H9 (cell line): ENCODE data around the gene NENF. TPM values are rescaled to one million over a fixed set of nuclear protein-coding genes. Genes with fewer than 3 reads are reported as not detected.

Source experiments
- DNase-seq: peaks from one replicate; pipeline ENCODE4 v3.0.0-alpha.2; 2017
- H2AFZ ChIP-seq: one replicate; pipeline ENCODE4 v1.6.1; 2013; ENCODE audit warnings: mild to moderate bottlenecking, low read length, control low read depth, moderate library complexity
- H2AK5ac ChIP-seq: 2 replicates; pipeline ENCODE4 v1.6.1; 2013; ENCODE audit warnings: low read length, control low read depth, mixed read lengths; ENCODE audit not compliant: insufficient read length
- H2BK120ac ChIP-seq: one replicate; pipeline ENCODE4 v1.6.1; 2013; ENCODE audit warnings: low read depth, mild to moderate bottlenecking, low read length, control low read depth, inconsistent platforms; ENCODE audit not compliant: poor library complexity, severe bottlenecking
- H2BK12ac ChIP-seq: 2 replicates; pipeline ENCODE4 v1.6.1; 2013; ENCODE audit warnings: low read length, control low read depth, mixed read lengths, low read depth; ENCODE audit not compliant: insufficient read length
- H2BK15ac ChIP-seq: 2 replicates; pipeline ENCODE4 v1.6.1; 2013; ENCODE audit warnings: low read depth, low read length, control low read depth
- H2BK20ac ChIP-seq: one replicate; pipeline ENCODE4 v1.6.1; 2013; ENCODE audit warnings: low read depth, mild to moderate bottlenecking, low read length, control low read depth, inconsistent platforms; ENCODE audit not compliant: poor library complexity, severe bottlenecking
- H2BK5ac ChIP-seq: 2 replicates; pipeline ENCODE4 v1.6.1; 2013; ENCODE audit warnings: low read length, control low read depth, mixed read lengths; ENCODE audit not compliant: insufficient read length
- H3K14ac ChIP-seq: 2 replicates; pipeline ENCODE4 v1.6.1; 2013; ENCODE audit warnings: low read length, control low read depth; ENCODE audit not compliant: insufficient read depth
- H3K18ac ChIP-seq: 2 replicates; pipeline ENCODE4 v1.6.1; 2013; ENCODE audit warnings: low read depth, mild to moderate bottlenecking, mixed read lengths, low read length, control low read depth; ENCODE audit not compliant: insufficient read length
- H3K23ac ChIP-seq: 2 replicates; pipeline ENCODE4 v1.6.1; 2013; ENCODE audit warnings: low read length, control low read depth, mixed read lengths, low read depth; ENCODE audit not compliant: insufficient read length
- H3K23me2 ChIP-seq: 2 replicates; pipeline ENCODE4 v1.6.1; 2013; ENCODE audit warnings: low read depth, mild to moderate bottlenecking, mixed read lengths, low read length, control low read depth; ENCODE audit not compliant: insufficient read length, poor library complexity, severe bottlenecking
- H3K27ac ChIP-seq: 2 replicates; pipeline ENCODE4 v1.5.1; 2013; ENCODE audit warnings: low read length, control low read depth, mixed read lengths, low read depth; ENCODE audit not compliant: insufficient read length
- H3K27me3 ChIP-seq: 2 replicates; pipeline ENCODE4 v1.6.1; 2013; ENCODE audit warnings: low read length, control low read depth, inconsistent platforms; ENCODE audit not compliant: insufficient read depth
- H3K4ac ChIP-seq: 2 replicates; pipeline ENCODE4 v1.6.1; 2013; ENCODE audit warnings: low read depth, mild to moderate bottlenecking, control low read depth, inconsistent platforms, low read length, moderate library complexity
- H3K4me1 ChIP-seq: 2 replicates; pipeline ENCODE4 v1.6.1; 2013; ENCODE audit warnings: low read length, control low read depth, inconsistent platforms; ENCODE audit not compliant: insufficient read depth
- H3K4me2 ChIP-seq: 2 replicates; pipeline ENCODE4 v1.6.1; 2013; ENCODE audit warnings: low read length, control low read depth, mixed read lengths; ENCODE audit not compliant: insufficient read length, insufficient read depth
- H3K56ac ChIP-seq: 2 replicates; pipeline ENCODE4 v1.6.1; 2013; ENCODE audit warnings: low read depth, mild to moderate bottlenecking, mixed read lengths, low read length, control low read depth; ENCODE audit not compliant: insufficient read length
- H3K79me1 ChIP-seq: 2 replicates; pipeline ENCODE4 v1.6.1; 2013; ENCODE audit warnings: low read depth, mild to moderate bottlenecking, moderate library complexity, low read length, control low read depth, inconsistent platforms; ENCODE audit not compliant: insufficient read depth, poor library complexity, severe bottlenecking
- H3K79me2 ChIP-seq: 2 replicates; pipeline ENCODE4 v1.6.1; 2013; ENCODE audit warnings: low read length, control low read depth, inconsistent platforms; ENCODE audit not compliant: insufficient read depth
- H3K9ac ChIP-seq: 2 replicates; pipeline ENCODE4 v1.6.1; 2013; ENCODE audit warnings: low read length, control low read depth, mixed read lengths; ENCODE audit not compliant: insufficient read length; ENCODE audit errors: extremely low read depth
- H3K9me3 ChIP-seq: one replicate; pipeline ENCODE4 v1.6.1; 2013; ENCODE audit warnings: low read depth, low read length, inconsistent platforms; ENCODE audit not compliant: control insufficient read depth
- H3T11ph ChIP-seq: one replicate; pipeline ENCODE4 v1.6.1; 2013; ENCODE audit warnings: mild to moderate bottlenecking, low read length, control low read depth, inconsistent platforms
- H4K20me1 ChIP-seq: one replicate; pipeline ENCODE4 v1.6.1; 2013; ENCODE audit not compliant: control insufficient read depth, insufficient read length, insufficient read depth
- H4K5ac ChIP-seq: 2 replicates; pipeline ENCODE4 v1.6.1; 2013; ENCODE audit warnings: low read depth, mild to moderate bottlenecking, mixed read lengths, low read length, control low read depth; ENCODE audit not compliant: insufficient read length
- H4K8ac ChIP-seq: replicated peaks from 2 replicates; pipeline ENCODE4 v1.6.1; 2013; ENCODE audit warnings: low read length, control low read depth, mixed read lengths, low read depth; ENCODE audit not compliant: insufficient read length
- H4K91ac ChIP-seq: 2 replicates; pipeline ENCODE4 v1.6.1; 2013; ENCODE audit warnings: low read depth, mild to moderate bottlenecking, moderate library complexity, mixed read lengths, low read length, control low read depth; ENCODE audit not compliant: insufficient read length
- H3K27ac Mint-ChIP-seq, 3 experiments: 2 replicates in 2 of 3; 3 replicates in 1 of 3; pipeline ENCODE4 v1.8.0; 2020 to 2021; ENCODE audit warnings: mixed read lengths in 3 of 3, mild to moderate bottlenecking in 1 of 3, moderate library complexity in 1 of 3
- H3K27me3 Mint-ChIP-seq: 2 replicates; pipeline ENCODE4 v1.8.0; 2021; ENCODE audit warnings: low read depth, mild to moderate bottlenecking, moderate library complexity, mixed read lengths
- H3K36me3 Mint-ChIP-seq, 3 experiments: 2 replicates in 2 of 3; 3 replicates in 1 of 3; pipeline ENCODE4 v1.8.0; 2020 to 2021; ENCODE audit warnings: low read depth in 3 of 3, mixed read lengths in 3 of 3; ENCODE audit not compliant: insufficient read depth in 1 of 3
- H3K4me1 Mint-ChIP-seq, 2 experiments: 2 replicates each; pipeline ENCODE4 v1.8.0; 2020; ENCODE audit warnings: mixed read lengths in 2 of 2
- H3K4me3 Mint-ChIP-seq, 2 experiments: 2 replicates in 1 of 2; 3 replicates in 1 of 2; pipeline ENCODE4 v1.8.0; 2020 to 2021; ENCODE audit warnings: mild to moderate bottlenecking in 2 of 2, mixed read lengths in 2 of 2, moderate library complexity in 1 of 2
- H3K9me3 Mint-ChIP-seq, 2 experiments: 2 replicates in 1 of 2; 3 replicates in 1 of 2; pipeline ENCODE4 v1.8.0; 2020; ENCODE audit warnings: mild to moderate bottlenecking in 2 of 2, mixed read lengths in 2 of 2, moderate library complexity in 1 of 2
- WGBS: extraction: QIAGEN DNeasy Blood & Tissue Kit; methylation state at CpG from one replicate; pipeline ENCODE4 v1.1.7; 2013; ENCODE audit warnings: missing lambda C conversion rate, low lambda C conversion rate, mixed read lengths; ENCODE audit not compliant: insufficient read length; ENCODE audit errors: extremely low coverage; 5-methylcytosine and 5-hydroxymethylcytosine counted together
- total RNA-seq: library from RNA; stranded (reverse); gene quantifications from 2 replicates; pipeline ENCODE4 v1.2.1, GENCODE V29; 2021
- TF ChIP-seq, protein P1 (sequence below): fragments of 200-600 bp; sonication (generic); conservative IDR thresholded peaks from 3 replicates; pipeline ENCODE4 v1.8.0; 2021; ENCODE audit warnings: antibody characterized with exemption, mild to moderate bottlenecking

The NENF gene
- total RNA-seq, 1 experiment from 2014 or later: 28.3 TPM

GRCh38 chr1:212489284-212489859 is 56.7 kb downstream of the NENF start:
- Histone ChIP-seq H3K4me2 (no peak overlapping the region), H3K23me2 (peaks cover 2% of the 10 kb centered on the region), H3K4me1 (no peaks in the 10 kb centered on the region), H3K79me2 (no peaks in the 10 kb centered on the region), H3K14ac (no peak overlapping the region), H2BK20ac (no peak overlapping the region), H3T11ph (no peak overlapping the region), H3K9ac (no peak overlapping the region), H3K4ac (no peak overlapping the region), H2BK12ac (no peak overlapping the region), H4K20me1 (no peaks in the 10 kb centered on the region), H3K18ac (no peak overlapping the region), H3K27me3 (no peaks in the 10 kb centered on the region), H2AK5ac (no peak overlapping the region), H3K9me3 (no peaks in the 10 kb centered on the region), H4K5ac (no peak overlapping the region), H3K56ac (no peak overlapping the region), H2BK15ac (no peak overlapping the region), H3K79me1 (no peaks in the 10 kb centered on the region), H3K23ac (no peak overlapping the region), H2AFZ (no peak overlapping the region), H2BK5ac (no peak overlapping the region), H4K91ac (no peak overlapping the region), H3K27ac (no peak overlapping the region), H2BK120ac (no peak overlapping the region), H4K8ac (no peak overlapping the region)
- Mint-ChIP-seq H3K9me3 (no peaks in the 10 kb centered on the region), H3K27ac (no peak overlapping the region), H3K4me3 (no peak overlapping the region), H3K36me3 (no peaks in the 10 kb centered on the region), H3K4me1 (peaks cover 12 to 29% of the 10 kb centered on the region in 2 experiments), H3K27me3 (peaks cover 4% of the 10 kb centered on the region)
- TF ChIP-seq, protein P1, sequence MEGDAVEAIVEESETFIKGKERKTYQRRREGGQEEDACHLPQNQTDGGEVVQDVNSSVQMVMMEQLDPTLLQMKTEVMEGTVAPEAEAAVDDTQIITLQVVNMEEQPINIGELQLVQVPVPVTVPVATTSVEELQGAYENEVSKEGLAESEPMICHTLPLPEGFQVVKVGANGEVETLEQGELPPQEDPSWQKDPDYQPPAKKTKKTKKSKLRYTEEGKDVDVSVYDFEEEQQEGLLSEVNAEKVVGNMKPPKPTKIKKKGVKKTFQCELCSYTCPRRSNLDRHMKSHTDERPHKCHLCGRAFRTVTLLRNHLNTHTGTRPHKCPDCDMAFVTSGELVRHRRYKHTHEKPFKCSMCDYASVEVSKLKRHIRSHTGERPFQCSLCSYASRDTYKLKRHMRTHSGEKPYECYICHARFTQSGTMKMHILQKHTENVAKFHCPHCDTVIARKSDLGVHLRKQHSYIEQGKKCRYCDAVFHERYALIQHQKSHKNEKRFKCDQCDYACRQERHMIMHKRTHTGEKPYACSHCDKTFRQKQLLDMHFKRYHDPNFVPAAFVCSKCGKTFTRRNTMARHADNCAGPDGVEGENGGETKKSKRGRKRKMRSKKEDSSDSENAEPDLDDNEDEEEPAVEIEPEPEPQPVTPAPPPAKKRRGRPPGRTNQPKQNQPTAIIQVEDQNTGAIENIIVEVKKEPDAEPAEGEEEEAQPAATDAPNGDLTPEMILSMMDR: no peak
- no CpG with 5 or more reads among the region's 4 CpGs for WGBS
- no peak for DNase-seq
